HepG2 (cell line): ENCODE data around the gene TIGAR. TPM values are rescaled to one million over a fixed set of nuclear protein-coding genes. Genes with fewer than 3 reads are reported as not detected.

Experiments
- ZHX2 ChIP-seq, 2 experiments: sonication (generic) in 1 of 2; formaldehyde crosslinking in 1 of 2; IDR thresholded peaks; 2 replicates each; pipeline versions ENCODE4 v1.6.1 to v1.9.0; 2014 to 2022; ENCODE audit warnings: antibody characterized with exemption in 1 of 2, borderline replicate concordance in 1 of 2, inconsistent platforms in 1 of 2, low read depth in 1 of 2, missing genetic modification reagents in 1 of 2
- ZNF17 ChIP-seq: sonication (generic); formaldehyde crosslinking; IDR thresholded peaks from 2 replicates; pipeline ENCODE4 v1.5.0; 2020; ENCODE audit warnings: mild to moderate bottlenecking, missing genetic modification reagents
- ZNF354B ChIP-seq: sonication (generic); formaldehyde crosslinking; IDR thresholded peaks from 2 replicates; pipeline ENCODE4 v1.8.0; 2022; ENCODE audit warnings: mild to moderate bottlenecking, missing genetic modification reagents
- ZSCAN25 ChIP-seq: sonication (generic); formaldehyde crosslinking; IDR thresholded peaks from 2 replicates; pipeline ENCODE4 v1.8.0; 2022; ENCODE audit warnings: mild to moderate bottlenecking, missing genetic modification reagents
- ZZZ3 ChIP-seq: sonication (generic); formaldehyde crosslinking; IDR thresholded peaks from 2 replicates; pipeline ENCODE4 v1.4.0; 2020; ENCODE audit warnings: missing genetic modification reagents, mild to moderate bottlenecking, borderline replicate concordance
- polyA plus RNA-seq, 8 experiments: library from polyadenylated mRNA; depleted of rRNA in 3 of 8; stranded (reverse) in 7 of 8; unstranded in 1 of 8; fragments of >200 nt; fragmentation: Illumina TruSeq in 4 of 8; extraction: Trizol in 4 of 8; gene quantifications; 2 replicates each; pipeline versions ENCODE4 v1.2.1 to v1.2.3, GENCODE V29; 2011 to 2016; ENCODE audit warnings: low read depth in 4 of 8, missing spikeins in 1 of 8, mixed read lengths in 1 of 8; ENCODE audit not compliant: insufficient read depth in 1 of 8
- total RNA-seq, 5 experiments: library from RNA; depleted of rRNA; stranded (reverse); fragments of >200 nt; fragmentation: Illumina TruSeq; extraction: Trizol; gene quantifications; 2 replicates each; pipeline ENCODE4 v1.2.3, GENCODE V29; 2016; ENCODE audit warnings: low read depth in 1 of 5
- TF ChIP-seq, protein P1 (sequence below): sonication (generic); formaldehyde crosslinking; IDR thresholded peaks from 2 replicates; pipeline ENCODE4 v1.5.1; 2020; ENCODE audit warnings: missing genetic modification reagents, mild to moderate bottlenecking, borderline replicate concordance
- TF ChIP-seq, protein P2 (sequence below): sonication (generic); formaldehyde crosslinking; IDR thresholded peaks from 2 replicates; pipeline ENCODE4 v1.4.0; 2020; ENCODE audit warnings: missing genetic modification reagents

TIGAR gene
- total and polyA plus RNA-seq, 2 of the 13 experiments (the other 11 are each of a cell fraction or from before 2014, with no cell fraction given) = 2.6 to 21.8 TPM

DNA sequence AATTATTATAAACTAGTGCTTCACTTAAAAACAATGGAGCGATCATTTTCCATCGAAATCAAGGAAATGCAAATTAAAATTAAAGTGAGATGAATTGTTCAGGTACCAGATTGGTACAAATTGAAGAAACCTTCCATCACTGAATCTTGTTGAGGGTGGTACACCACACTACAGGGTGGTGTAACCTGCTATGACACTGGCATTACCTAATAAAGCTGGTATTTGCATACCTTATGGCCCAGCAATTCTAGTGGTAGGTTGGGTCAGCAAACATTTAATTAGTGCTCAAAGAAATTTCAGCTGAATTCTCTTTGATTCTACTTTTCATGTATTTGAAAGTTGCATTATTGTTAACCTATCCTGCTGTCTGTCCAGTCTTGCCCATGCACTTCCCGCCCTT lies 9.2 kb downstream of the TIGAR start (continued):
- TF ChIP-seq ZNF354B = no peak
- no peak for TF ChIP-seq ZNF17 (CRISPR knock-in tag)
- TF ChIP-seq ZSCAN25 = no peak
- no peak for TF ChIP-seq ZZZ3 (CRISPR knock-in tag)
- TF ChIP-seq, protein P1, sequence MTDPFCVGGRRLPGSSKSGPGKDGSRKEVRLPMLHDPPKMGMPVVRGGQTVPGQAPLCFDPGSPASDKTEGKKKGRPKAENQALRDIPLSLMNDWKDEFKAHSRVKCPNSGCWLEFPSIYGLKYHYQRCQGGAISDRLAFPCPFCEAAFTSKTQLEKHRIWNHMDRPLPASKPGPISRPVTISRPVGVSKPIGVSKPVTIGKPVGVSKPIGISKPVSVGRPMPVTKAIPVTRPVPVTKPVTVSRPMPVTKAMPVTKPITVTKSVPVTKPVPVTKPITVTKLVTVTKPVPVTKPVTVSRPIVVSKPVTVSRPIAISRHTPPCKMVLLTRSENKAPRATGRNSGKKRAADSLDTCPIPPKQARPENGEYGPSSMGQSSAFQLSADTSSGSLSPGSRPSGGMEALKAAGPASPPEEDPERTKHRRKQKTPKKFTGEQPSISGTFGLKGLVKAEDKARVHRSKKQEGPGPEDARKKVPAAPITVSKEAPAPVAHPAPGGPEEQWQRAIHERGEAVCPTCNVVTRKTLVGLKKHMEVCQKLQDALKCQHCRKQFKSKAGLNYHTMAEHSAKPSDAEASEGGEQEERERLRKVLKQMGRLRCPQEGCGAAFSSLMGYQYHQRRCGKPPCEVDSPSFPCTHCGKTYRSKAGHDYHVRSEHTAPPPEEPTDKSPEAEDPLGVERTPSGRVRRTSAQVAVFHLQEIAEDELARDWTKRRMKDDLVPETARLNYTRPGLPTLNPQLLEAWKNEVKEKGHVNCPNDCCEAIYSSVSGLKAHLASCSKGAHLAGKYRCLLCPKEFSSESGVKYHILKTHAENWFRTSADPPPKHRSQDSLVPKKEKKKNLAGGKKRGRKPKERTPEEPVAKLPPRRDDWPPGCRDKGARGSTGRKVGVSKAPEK = no peak
- TF ChIP-seq, protein P2, sequence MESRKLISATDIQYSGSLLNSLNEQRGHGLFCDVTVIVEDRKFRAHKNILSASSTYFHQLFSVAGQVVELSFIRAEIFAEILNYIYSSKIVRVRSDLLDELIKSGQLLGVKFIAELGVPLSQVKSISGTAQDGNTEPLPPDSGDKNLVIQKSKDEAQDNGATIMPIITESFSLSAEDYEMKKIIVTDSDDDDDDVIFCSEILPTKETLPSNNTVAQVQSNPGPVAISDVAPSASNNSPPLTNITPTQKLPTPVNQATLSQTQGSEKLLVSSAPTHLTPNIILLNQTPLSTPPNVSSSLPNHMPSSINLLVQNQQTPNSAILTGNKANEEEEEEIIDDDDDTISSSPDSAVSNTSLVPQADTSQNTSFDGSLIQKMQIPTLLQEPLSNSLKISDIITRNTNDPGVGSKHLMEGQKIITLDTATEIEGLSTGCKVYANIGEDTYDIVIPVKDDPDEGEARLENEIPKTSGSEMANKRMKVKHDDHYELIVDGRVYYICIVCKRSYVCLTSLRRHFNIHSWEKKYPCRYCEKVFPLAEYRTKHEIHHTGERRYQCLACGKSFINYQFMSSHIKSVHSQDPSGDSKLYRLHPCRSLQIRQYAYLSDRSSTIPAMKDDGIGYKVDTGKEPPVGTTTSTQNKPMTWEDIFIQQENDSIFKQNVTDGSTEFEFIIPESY = no peak
- no peak for TF ChIP-seq ZHX2 (IDR thresholded peaks at IDR 0.05; ENCODE audit: low read depth)
- TF ChIP-seq ZHX2 (CRISPR knock-in tag; IDR thresholded peaks at IDR 0.05; ENCODE audit: borderline replicate concordance) = no peak
- TF ChIP-seq, all 625 proteins: peak for 0
